HG03558 (cell line): ENCODE measurements around the gene KCNQ5.

Experiments used
- ATAC-seq: cut with Tn5 transposase; IDR thresholded peaks from one replicate; pipeline ENCODE4 v1.9.1; 2021; ENCODE audit warnings: moderate number of reproducible peaks; ENCODE audit not compliant: unreplicated experiment; ENCODE audit errors: extremely low read depth

Gene KCNQ5

GRCh38 chr6:72787391-72788031 is 165.6 kb downstream of the KCNQ5 start:
- ATAC-seq: no peak

- no peak for ATAC-seq
Observed at GRCh38 chr6:72788188-72788587, 166.3 kb downstream of the KCNQ5 start.

GRCh38 chr6:72789145-72789544 is 167.3 kb downstream of the KCNQ5 start:
- ATAC-seq: no peak

GRCh38 chr6:72792692-72793091 is 170.8 kb downstream of the KCNQ5 start:
- no peak for ATAC-seq

GRCh38 chr6:72793641-72794395 is 172.0 kb downstream of the KCNQ5 start:
- ATAC-seq: no peak

GRCh38 chr6:72798196-72798595 is 176.3 kb downstream of the KCNQ5 start:
- no peak for ATAC-seq

- no peak for ATAC-seq
Observed at GRCh38 chr6:72809746-72810379, 188.0 kb downstream of the KCNQ5 start.

- ATAC-seq: no peak
Observed at GRCh38 chr6:72810571-72811280, 188.9 kb downstream of the KCNQ5 start.

- ATAC-seq: no peak
Observed at GRCh38 chr6:72811971-72812421, 190.1 kb downstream of the KCNQ5 start.

- no peak for ATAC-seq
Observed at GRCh38 chr6:72813807-72814596, 192.1 kb downstream of the KCNQ5 start.

GRCh38 chr6:72816022-72816421 is 194.2 kb downstream of the KCNQ5 start:
- ATAC-seq: no peak

- ATAC-seq: no peak
Observed at GRCh38 chr6:72817208-72817607, 195.3 kb downstream of the KCNQ5 start.

GRCh38 chr6:72819609-72820008 is 197.7 kb downstream of the KCNQ5 start:
- ATAC-seq: no peak

- ATAC-seq: no peak
Observed at GRCh38 chr6:72820153-72820552, 198.3 kb downstream of the KCNQ5 start.

- no peak for ATAC-seq
Observed at GRCh38 chr6:72820906-72821305, 199.0 kb downstream of the KCNQ5 start.

- no peak for ATAC-seq
Observed at GRCh38 chr6:72822023-72822422, 200.2 kb downstream of the KCNQ5 start.

- ATAC-seq: no peak
Observed at GRCh38 chr6:72822691-72823090, 200.8 kb downstream of the KCNQ5 start.

GRCh38 chr6:72824833-72825232 is 203.0 kb downstream of the KCNQ5 start:
- no peak for ATAC-seq

- no peak for ATAC-seq
Observed at GRCh38 chr6:72825315-72825911, 203.5 kb downstream of the KCNQ5 start.

- ATAC-seq: no peak
Observed at GRCh38 chr6:72826037-72826436, 204.2 kb downstream of the KCNQ5 start.
